Activated CD4-positive, CD25-positive, alpha-beta regulatory T cell treated with anti-CD3 and anti-CD28 coated beads, Interleukin-2, amount 50 U/mL, for 72 hours (primary cell): ENCODE measurements around the gene NDST4.

Experiments
- DNase-seq: peaks from one replicate; pipeline ENCODE4 v3.0.0; 2021

Gene NDST4

GRCh38 chr4:114782415-114783214 lies 330.8 kb downstream of the NDST4 start:
- no peak for DNase-seq

GRCh38 chr4:114780205-114780604 lies 333.2 kb downstream of the NDST4 start:
- DNase-seq, result no peak
